ENCODE results near the gene PPL.

Gene PPL

DNA sequence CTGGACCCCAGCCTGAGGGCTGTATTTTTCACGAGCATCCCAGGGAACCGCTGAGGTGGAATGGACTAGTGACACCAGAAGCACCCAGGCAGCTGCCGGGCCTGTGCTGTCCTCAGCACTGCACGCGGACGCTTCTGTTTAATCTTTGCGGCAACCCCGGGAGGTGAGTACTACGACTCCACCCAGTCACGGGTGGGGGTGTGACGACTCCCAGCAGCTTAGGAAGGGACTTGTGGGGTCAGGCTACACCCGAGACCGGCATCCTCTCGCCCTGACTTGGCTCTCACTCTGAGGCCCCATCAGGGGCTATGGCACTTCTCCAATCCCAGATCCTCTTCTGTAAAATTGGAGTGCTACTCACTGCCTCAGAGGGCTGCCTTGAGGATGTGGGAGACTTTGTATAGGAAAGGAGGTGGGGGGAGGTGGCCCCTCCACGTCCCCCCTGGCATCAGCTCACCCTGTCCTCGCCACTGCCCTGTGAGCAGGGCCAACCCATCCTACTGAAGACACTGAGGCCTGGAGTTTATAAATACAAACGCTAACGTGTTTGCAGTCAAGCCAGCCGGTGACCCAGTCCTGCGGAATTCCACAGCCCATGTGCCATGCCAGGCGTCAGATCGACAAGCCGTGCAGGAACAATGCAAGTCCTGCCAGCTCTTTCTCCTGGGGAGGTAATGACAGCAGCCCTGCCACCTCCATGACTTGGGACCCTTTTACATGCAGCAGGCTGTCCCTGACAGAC, 44.4 kb downstream of the PPL start:
- DNase-seq (ENCODE audit: low read depth in 2 of 3, low spot score in 1 of 3), result no peak

DNA sequence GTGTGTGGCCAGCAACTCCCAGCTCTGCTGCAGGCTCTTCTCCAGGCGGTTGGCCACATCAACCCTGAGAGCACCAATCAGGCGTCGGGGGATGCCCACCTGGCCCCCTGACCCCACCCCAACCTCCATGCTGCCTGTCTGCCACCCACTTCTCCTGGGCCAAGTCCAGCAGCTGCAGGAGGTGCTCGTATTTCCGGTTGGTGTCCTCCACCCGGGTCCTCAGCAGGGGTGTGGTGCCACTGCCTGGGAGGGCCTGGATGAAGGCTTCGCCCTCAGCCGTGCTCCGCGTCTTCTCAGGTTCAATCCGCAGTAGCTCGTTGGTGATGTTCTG, 45.1 kb downstream of the PPL start:
- no peak for DNase-seq (ENCODE audit: low read depth in 2 of 3, low spot score in 1 of 3)

DNA sequence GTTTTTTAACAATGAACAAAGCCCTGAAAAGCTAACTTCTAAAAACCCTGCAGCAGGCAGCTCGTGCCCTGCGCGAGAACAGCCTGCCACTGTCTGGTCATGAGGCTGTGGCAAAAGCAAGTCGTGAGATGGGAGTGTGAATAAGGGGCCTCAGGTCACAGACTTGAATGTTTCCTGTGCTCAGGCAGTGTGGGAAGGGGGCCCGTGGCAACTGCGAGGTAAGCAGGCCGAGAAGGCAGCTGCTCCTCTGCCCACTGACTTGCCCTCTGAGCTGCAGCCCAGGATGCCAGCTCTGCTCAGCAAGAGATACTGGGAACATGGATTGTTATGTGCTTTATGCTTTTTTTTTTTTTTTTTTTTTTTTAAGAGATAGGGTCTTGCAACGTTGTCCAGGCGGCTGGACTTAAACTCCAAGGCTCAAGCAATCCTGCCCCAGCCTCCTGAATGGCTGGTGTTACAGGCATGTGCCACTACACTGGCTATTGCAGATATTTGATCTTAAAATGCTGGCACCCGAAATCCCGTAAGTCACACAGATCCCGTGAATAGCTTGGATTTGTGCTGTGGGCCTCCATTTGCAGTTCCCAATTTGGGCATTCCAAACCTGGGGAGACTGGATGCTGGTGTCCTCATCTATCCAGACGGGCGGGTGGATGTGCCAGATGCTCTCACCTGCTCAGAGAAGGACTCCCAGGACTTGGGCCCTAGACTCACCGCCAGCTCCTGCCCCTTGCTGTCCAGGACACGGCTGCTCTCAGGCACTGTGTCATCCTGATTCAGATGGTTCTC, 45.7 kb downstream of the PPL start:
- DNase-seq (ENCODE audit: low read depth in 2 of 3, low spot score in 1 of 3), result no peak

DNA sequence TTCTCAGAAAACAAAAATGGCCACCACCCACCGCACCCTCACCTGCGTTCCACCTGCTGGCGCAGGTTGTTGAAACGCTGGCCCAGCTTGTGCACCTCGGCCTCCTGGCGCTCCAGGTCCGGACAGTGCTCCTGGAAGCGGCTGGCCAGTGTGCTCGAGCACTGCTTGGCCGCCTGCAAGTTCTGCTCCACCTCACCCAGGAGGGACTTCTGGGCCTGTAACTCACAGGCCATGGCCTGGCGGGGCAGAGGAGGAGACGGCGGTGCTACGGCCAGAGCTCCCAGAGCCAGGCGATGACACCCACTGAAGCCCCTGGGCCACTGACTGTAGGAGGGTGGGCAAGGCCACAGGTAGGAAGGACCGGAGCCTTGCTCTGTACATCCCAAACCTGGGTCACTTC, 46.3 kb downstream of the PPL start:
- no peak for DNase-seq (ENCODE audit: low read depth in 2 of 3, low spot score in 1 of 3)

DNA sequence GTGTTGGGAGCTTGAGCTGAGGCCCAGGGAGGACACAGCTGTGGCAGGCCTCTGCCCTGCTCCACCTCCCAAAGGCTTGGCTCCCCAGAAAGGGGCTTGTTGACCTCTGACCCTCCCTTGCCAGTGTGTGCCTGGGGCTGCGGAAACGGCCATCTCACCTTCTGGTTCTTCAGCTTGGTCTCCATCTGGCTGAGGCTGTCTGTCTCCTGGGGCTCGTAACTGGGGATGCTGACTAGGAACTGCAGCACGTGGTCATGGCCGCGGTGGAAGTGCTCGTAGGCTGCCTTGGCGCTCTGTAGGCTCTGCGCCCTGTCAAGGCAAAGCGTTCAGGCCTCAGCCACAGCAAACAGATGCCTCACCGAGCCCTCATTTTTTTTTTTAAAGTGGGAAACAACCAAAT, 46.9 kb downstream of the PPL start:
- DNase-seq (ENCODE audit: low read depth in 2 of 3, low spot score in 1 of 3), result no peak

DNA sequence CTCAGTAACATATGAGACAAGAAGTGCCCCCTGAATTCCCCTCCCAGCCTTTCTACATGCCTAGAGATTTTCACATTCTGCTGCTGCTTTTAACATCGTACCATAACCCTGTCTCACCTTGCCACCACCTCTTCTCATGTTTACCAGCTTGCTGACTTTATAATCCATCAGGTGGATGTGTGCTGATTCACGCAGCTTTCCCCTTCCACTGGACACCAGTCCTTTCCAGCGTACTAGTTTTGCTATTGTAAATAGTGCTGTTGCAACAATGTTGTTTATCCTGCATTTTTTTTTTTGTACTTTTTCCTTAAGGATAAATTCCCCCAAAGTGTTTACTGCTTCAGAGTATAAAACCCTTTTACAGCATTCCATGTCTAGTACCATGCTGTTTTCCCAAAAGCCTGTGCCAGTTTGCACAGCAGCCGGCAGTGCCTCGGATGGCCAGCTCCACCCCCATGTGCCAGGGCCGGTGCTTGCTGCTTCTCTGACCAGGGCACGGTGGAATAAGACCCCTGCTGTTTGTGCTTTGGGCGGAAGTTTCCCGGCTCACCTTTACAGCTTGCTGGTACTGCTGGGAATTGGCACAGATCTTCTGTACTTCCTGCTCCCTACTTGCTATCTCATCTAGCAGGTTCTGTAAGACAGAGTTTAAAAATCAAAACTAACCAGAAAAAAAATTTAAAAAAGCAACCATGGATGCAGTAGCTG, 48.4 kb downstream of the PPL start:
- no peak for DNase-seq (ENCODE audit: low read depth in 2 of 3, low spot score in 1 of 3)

GRCh38 chr16:4886151-4886550, 50.8 kb downstream of the PPL start:
- no peak for DNase-seq (ENCODE audit: low read depth in 2 of 3, low spot score in 1 of 3)

- no peak for DNase-seq (ENCODE audit: low read depth in 2 of 3, low spot score in 1 of 3)
Measured at GRCh38 chr16:4884972-4885874, 51.7 kb downstream of the PPL start.

- no peak for DNase-seq (ENCODE audit: low read depth in 2 of 3, low spot score in 1 of 3)
Measured at GRCh38 chr16:4884209-4884608, 52.7 kb downstream of the PPL start.

DNA sequence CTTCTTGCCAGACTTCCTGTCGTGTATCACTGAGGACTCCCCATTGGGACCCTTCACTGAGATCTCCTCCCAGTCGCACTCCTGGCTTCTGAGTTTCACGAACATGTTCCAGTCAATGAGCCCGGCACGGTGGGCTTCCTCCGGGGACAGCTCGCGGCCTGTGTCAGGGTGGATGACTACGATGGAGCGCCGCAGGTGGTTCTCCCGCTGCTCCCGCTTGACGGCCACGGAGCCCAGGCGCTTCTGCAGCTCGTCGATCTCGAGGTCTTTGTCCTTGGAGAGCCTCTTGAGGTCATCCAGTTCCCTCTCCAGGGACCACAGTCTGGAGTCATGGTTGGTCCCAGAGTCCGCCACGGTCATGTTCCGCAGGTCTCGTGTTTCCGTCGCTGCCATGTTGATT, 53.4 kb downstream of the PPL start:
- DNase-seq (ENCODE audit: low read depth in 2 of 3, low spot score in 1 of 3), result no peak

DNA sequence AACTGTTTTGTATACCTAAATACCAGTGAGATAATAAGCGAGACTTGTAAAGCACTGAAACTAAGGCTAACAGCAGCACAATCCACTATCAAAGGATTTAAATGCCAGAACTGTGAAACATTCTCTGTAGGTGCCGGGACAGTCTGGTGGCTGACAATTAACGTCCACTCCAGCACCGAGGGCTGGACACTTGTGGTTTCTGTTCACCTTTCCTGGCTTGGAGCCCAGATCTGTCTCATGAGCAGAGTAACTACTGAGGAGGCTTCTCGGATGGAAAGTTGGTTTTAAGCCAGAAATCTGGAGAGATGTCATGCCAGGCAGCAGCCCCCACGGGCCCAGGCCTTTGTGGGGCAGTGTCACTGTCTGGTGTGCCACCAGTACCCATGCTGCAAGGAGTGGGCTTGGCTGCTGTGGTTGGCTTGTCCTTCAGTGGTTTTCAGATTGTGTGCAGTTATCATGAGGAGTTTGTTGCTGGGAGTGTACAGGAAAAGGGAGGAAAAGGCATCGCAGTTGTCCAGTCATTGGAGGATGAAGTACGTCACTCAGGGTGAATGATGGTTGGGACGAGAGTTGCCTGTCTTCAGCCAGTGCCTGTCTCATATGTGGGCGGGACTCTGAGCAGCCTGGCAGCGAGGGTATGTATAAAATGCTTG, 54.2 kb downstream of the PPL start:
- no peak for DNase-seq (ENCODE audit: low read depth in 2 of 3, low spot score in 1 of 3)

GRCh38 chr16:4882000-4882632, 54.8 kb downstream of the PPL start:
- no peak for DNase-seq (ENCODE audit: low read depth in 2 of 3, low spot score in 1 of 3)

DNA sequence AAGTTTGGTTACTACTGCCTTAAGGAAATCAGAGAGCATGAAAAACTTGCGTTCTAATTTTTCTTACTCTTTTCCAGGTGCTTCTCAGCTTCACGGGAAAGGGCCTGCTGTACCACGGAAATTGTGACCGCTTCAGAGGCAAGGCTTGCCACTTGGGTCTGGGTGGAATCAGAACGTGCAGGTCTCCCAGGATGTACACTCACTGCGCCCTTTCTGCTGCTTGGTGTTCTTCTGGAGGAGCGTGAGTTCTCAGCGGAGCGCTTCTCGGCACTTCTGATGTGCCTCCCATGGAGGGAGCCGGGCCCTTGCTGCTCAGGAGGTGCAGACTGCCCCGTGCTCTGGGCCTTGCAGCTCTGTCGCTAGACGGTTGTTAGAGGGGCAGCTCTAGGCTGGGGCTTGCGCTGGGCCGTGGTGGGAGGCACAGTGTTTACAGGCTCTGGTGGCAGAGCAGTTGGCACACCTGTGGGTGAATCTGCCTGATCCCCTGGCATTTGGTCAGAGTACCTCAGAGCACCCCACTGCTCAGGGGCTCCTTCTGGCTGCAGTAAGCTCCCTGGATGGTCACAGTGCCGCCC, 56.9 kb downstream of the PPL start:
- no peak for DNase-seq (ENCODE audit: low read depth in 2 of 3, low spot score in 1 of 3)

DNA sequence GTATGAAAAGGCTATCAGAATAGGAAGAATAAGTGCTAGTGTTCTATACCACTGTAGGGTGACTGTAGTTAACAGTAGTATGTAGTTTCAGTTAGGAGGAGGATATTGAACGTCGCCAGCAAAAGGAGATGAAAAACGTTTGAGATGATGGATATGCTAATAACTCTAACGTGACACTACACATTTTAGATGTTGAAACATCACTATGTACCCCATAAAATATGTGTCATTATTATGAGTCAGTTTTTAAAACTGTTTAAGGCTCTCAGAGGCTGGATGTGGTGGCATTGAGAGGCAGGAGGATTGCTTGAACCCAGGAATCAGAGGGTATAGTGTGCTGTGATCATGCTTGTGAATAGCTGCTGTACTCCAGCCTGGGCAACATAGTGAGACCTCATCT, 57.9 kb downstream of the PPL start:
- no peak for DNase-seq (ENCODE audit: low read depth in 2 of 3, low spot score in 1 of 3)

- no peak for DNase-seq (ENCODE audit: low read depth in 2 of 3, low spot score in 1 of 3)
Measured at GRCh38 chr16:4877380-4877685, 59.6 kb downstream of the PPL start.

DNA sequence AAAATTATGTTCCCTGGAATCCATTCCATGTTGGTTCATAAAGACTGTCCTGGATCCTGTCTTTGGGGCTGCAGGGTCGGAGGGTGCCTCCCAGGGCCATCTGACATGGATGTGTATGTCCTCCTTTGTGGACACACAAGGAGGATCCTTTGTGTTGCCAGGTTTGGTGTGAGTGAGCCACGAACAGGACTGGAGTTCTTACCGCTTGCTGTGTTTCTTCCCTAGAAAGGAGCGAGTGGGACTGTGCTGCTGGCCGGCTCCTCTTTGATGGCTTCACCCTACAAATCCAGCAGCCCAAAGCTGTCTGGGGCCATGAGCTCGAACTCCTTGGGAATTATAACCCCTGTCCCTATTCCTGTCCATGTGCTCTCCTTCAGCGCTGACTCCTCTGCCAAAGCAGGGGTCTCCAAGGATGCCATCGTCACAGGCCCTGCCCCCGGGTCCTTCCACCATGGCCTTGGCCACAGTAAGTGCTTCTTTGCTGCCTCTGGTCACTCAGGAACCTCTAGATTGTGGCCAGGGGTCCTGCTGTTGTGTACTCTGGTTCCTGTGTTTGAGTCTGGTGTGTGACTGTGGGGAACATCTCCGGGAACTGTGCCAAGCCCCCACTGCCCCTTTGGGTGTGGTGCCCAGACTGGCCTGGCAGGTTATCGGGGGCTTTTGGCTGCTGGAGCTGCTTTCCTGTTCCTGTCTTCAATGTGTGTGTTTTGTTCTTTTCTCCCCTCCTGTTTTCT, 60.1 kb downstream of the PPL start:
- no peak for DNase-seq (ENCODE audit: low read depth in 2 of 3, low spot score in 1 of 3)

DNA sequence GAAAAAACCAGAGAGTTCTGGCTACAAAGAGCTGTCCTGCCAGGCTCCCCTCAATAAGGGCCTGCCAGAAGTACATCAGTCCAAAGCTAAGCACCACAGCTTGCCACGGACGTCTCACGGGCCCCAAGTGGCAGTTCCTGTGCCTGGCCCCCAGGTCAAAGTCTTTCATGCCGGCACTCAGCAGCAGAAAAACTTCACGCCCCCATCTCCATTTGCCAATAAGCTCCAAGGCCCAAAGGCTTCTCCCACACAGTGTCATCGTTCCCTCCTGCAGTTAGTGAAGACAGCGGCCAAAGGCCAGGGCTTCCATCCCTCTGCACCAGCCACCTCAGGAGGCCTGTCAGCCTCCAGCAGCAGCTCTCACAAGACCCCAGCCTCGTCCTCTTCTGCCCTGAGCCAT, 62.3 kb downstream of the PPL start:
- no peak for DNase-seq (ENCODE audit: low read depth in 2 of 3, low spot score in 1 of 3)

DNA sequence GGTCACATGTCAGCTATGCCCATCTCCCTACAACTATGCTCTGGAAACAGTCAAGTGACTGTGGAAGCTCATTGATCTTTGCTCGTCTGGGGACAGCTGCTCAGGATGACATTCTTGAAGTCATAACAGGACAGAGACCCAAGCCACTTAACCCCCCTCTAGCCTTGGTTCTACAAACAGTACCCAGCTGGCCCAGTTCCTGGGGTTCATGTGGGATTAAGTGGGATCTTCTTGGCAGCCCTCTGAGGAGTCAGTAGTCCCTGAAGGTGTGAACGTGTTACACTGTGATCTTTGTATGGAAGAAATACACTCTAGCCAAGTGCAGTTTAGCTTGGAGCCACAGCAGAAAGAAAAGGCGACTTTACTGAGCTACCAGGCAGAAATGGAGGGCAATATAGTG, 63.9 kb downstream of the PPL start:
- no peak for DNase-seq (ENCODE audit: low read depth in 2 of 3, low spot score in 1 of 3)

DNA sequence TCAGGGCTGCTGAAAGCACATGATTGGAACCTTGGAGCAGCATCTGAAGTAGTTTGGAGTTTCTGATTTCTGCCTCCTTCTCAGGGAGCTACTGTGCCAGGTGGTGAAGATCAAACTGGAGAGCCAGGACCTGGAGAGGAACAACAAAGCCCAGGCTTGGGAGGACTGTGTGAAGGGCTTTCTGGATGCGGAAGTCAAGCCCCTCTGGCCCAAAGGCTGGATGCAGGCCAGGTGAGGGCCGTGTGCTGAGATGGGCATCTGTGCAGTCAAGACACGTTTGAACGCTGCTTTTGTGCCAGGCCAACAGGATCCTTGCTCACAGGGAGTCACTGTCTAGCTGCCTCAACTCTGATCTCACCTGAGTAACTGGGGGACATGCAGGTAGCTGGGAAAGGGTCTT, 65.9 kb downstream of the PPL start:
- DNase-seq (ENCODE audit: low read depth in 2 of 3, low spot score in 1 of 3), result no peak
